GM21723 (cell line): ENCODE measurements around the gene ANKFN1.
"Not testable (repeated sequence)": the region's sequence is repeated elsewhere in the genome, so short reads cannot be mapped to it uniquely, and the experiment has no call there.

Experiments
- ATAC-seq: cut with Tn5 transposase; IDR thresholded peaks from one replicate; pipeline ENCODE4 v1.9.1; 2021; ENCODE audit warnings: mild to moderate bottlenecking, moderate library complexity; ENCODE audit not compliant: unreplicated experiment

The ANKFN1 gene

GRCh38 chr17:56288786-56289185 is 135.5 kb downstream of the ANKFN1 start:
- not testable (repeated sequence) for ATAC-seq

GRCh38 chr17:56289321-56289720 is 136.0 kb downstream of the ANKFN1 start:
- no peak for ATAC-seq

GRCh38 chr17:56290101-56290801 is 137.0 kb downstream of the ANKFN1 start:
- ATAC-seq: no peak

GRCh38 chr17:56290802-56291118 is 137.5 kb downstream of the ANKFN1 start:
- no peak for ATAC-seq

- ATAC-seq: no peak
These were observed 138.0 kb downstream of the ANKFN1 start for GRCh38 chr17:56291226-56291805.

- ATAC-seq: no peak
These were observed 138.7 kb downstream of the ANKFN1 start for GRCh38 chr17:56292010-56292409.

GRCh38 chr17:56292578-56292977 is 139.3 kb downstream of the ANKFN1 start:
- no peak for ATAC-seq

GRCh38 chr17:56297184-56297583 is 143.9 kb downstream of the ANKFN1 start:
- no peak for ATAC-seq

GRCh38 chr17:56298846-56299245 is 145.6 kb downstream of the ANKFN1 start:
- no peak for ATAC-seq

GRCh38 chr17:56300144-56300543 is 146.9 kb downstream of the ANKFN1 start:
- ATAC-seq: no peak

- no peak for ATAC-seq
These were observed 151.7 kb downstream of the ANKFN1 start for GRCh38 chr17:56305007-56305406.

GRCh38 chr17:56309897-56310296 is 156.6 kb downstream of the ANKFN1 start:
- no peak for ATAC-seq

GRCh38 chr17:56310782-56311181 is 157.5 kb downstream of the ANKFN1 start:
- no peak for ATAC-seq

GRCh38 chr17:56313201-56313600 is 159.9 kb downstream of the ANKFN1 start:
- ATAC-seq: no peak

- ATAC-seq: no peak
These were observed 160.8 kb downstream of the ANKFN1 start for GRCh38 chr17:56314026-56314425.

- no peak for ATAC-seq
These were observed 161.8 kb downstream of the ANKFN1 start for GRCh38 chr17:56314984-56315602.

GRCh38 chr17:56316604-56317003 is 163.3 kb downstream of the ANKFN1 start:
- no peak for ATAC-seq

- ATAC-seq: no peak
These were observed 164.3 kb downstream of the ANKFN1 start for GRCh38 chr17:56317351-56318208.

GRCh38 chr17:56319531-56319930 is 166.3 kb downstream of the ANKFN1 start:
- ATAC-seq: peak; percentile 68

- ATAC-seq: no peak
These were observed 167.2 kb downstream of the ANKFN1 start for GRCh38 chr17:56320443-56320842.

GRCh38 chr17:56322991-56323390 is 169.7 kb downstream of the ANKFN1 start:
- ATAC-seq: no peak

GRCh38 chr17:56324676-56325075 is 171.4 kb downstream of the ANKFN1 start:
- ATAC-seq: no peak
